NCI-H2171 treated with DMSO at 0.1 percent for 48 hours (cell line): Measurements from ENCODE around the gene PCBD2.
"Not testable (repeated sequence)": the region's sequence is repeated elsewhere in the genome, so short reads cannot be mapped to it uniquely, and the experiment has no call there.

Experiments
- DNase-seq: peaks from one replicate; lab custom pipeline; 2025; lab: John Stamatoyannopoulos, UW

PCBD2 gene

DNA sequence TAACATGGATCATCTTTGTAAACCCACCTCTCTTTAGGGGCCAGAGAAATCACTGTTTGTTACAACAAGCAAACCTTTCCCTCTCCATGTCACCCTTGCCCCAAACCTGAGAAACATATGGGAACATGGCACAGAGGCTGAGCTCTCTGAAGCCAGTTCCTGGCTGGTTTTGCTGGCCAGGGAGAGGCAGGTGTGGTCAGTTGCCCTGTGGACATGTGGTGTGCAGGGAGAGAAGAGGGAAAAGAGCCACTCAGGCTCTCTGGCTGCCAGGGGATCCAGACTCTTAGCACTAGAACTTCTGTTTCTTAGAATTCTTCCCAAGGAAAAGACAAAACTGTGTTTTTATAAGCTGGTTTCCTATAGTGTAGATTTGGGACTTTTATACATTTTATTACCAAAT is 58.2 kb downstream of the PCBD2 start:
- no peak for DNase-seq

DNA sequence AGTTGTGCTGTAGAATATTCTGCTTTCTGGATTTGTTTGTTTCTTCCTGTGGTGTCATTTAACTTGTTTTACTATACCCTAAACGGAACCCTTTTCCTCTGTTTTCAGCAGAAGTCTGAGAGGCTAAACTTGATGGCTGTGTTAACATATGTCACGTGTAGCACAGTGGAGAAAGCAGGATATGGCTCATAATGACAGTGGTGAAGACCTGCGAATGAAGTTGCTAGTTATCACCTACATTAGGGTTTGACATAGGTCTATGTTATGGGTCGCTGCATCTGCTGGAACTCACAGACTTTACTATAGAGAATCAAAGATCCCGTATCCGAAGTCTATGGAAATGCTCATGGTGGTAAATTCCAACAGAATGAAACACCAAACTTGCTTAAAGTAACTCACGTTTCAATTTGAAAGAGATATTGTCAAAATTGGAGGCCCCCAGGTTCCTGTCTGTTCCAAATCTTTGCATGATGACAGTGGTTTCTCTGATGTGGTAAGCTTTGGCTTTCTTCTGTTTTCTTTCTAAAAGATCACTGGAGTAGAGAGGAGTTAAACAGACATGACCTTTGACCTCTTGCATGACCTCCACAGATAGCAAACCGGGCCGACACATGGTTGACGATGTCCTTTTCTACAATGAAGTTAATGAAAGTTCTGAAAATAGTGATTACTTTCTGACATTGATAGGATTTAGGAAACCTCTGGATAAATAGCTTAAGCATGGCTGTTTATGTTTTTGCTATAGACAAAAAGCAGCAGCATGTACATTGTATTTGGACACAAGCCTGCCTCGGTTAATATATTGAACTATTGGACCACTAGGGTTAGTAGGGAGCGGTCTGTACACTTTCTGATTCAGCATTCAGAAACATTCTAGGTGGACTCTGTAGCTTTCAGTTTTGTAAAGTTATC is 59.7 kb downstream of the PCBD2 start:
- DNase-seq, result no peak

DNA sequence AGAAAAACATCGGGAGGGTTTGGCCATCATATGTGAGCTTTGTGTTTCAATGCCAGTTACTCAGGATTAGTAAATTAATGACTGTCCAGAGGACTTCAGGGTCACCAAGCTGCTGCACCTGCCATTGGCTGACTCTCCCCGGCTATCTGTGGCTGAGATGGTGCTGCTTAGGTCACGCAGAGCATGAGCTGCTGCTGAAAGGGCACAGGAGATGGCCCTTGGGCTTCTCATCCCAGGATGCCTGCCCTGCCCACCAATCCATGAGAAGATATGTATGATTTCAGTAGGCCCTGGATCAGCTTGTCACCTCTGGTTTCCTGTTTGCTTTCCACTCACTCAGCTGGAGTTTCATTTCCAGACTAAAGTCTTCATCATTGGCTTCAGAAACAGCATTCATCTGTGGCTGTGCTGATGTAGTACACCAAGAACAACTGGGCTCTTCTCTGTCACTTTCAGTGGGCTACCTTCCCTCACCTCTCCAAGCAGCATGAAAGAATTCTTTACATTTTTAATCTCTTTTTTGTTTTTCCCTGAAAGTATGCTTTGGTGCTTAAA is 60.4 kb downstream of the PCBD2 start:
- DNase-seq, result no peak

DNA sequence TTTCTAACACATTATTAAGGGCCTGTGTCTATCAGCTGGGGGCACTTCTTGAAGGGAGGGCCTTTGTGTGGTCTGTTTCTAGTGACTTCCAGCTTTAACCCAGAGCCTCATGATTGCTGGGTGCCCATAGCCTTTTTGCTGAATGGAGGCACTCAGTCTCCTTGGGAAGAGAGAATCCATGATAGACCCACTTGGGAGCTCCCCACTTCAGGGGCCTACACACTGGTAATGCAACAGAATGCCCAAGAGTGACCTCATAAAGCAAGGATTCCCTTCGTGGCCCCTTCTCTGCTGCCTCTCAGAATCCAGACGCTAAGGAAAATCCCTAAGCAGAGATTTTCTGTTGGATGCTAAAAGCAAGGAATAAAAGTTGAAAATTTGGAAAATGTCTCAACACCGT is 62.7 kb downstream of the PCBD2 start, which contains the start of gene CATSPER3:
CATSPER3 (plus strand) TSS at position 301 of the 400 bp plus-strand sequence; CDS start at position 386, 85 bp downstream.
- no peak for DNase-seq

DNA sequence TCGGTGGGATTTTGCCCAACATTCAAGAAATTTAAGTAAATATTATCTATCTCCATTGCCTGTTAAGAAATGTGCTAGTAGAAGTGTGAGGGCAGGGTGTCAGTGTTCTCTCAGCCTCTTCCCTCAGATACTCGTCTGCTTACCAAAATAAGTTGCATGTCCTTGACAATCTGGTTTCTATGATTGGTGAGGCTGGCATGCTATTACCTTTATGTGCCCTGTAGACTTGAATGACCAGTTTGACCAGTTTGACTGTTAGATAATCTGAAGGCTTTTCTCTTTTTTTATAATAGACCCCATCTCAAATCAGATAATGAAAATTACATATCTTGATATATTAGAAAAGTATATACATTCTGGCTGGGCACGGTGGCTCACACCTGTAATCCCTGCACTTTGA is 63.1 kb downstream of the PCBD2 start:
- DNase-seq, result no peak

DNA sequence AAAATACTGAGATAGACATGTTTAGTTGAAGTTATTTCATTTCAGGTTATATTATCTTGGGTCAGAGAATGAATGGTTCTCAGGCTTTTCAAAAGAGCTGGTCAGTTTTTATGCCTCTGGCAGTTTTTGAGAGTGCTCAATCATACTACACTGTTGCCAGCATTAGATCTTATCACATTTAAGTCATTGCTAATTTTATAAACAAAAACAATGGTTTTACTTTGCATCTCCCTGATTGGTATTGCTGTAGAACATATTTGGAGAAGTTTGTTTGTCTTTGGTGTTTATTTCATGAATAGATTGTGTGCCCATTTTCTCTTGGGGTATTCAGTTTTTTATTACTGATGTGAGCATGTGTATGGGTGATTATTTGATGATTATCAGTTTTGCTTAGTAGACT is 64.2 kb downstream of the PCBD2 start:
- DNase-seq, result no peak

DNA sequence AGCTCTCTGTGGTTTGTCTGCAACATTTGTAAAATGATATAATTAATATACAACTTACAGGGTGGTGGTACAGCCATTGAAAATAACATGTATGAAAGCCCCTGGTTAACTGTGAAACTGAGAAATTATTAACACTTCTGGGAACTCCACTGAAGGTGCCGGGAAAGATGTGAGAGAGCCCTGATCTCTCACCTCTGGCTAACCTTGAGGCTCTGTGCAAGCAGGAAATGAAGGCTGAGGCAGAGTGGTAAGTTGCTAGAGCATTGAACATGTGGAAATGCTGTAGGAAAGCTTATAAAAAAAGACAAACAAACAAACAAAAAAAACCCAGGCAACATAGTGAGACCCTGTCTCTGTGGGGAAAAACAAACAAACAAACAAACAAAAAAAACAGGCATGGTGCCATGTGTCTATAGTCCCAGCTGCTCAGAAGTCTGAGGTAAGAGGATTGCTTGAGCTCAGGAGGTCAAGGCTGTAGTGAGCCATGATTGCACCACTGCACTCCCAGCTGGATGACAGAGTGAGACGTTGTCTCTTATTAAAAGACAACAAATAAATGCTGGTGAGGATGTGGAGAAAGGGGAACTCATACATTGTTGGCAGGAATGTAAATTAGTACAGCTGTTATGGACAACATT is 70.3 kb downstream of the PCBD2 start:
- no peak for DNase-seq

DNA sequence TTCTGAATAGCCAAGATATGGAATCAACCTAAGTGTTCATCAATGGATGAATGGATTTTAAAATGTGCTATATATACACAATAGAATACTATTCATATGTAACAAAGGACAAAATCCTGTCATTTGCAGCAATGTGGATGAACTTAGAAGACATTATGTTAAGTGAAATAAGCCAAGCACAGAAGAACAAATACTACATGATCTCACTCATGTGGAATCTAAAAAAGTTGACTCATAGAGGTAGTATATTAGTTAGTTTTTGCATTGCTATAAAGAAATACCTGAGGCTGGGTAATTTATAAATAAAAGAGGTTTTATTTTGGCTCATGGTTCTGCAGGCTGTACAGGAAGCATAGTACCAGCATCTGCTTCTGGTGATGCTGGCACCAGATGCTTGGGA is 70.9 kb downstream of the PCBD2 start:
- no peak for DNase-seq

DNA sequence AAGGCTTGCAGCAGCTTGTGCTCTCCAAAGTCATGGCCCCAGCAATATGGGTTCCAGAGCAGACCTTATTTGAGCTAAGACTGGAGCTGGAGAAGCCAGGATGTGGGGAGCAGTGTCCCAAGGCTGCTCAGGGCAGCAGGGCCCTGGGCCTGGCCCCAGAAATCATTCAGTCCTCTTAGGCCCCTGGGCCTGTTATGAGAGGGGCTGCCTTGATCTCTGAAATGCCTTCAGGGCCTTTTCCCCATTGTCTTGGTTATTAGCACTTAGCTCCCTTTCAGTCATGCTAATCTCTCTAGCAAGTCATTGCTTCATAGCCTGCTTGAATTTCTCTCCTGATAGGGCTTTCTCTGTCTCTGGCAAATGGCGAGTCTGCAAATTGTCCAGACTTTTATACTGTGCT is 71.9 kb downstream of the PCBD2 start:
- DNase-seq, result no peak

DNA sequence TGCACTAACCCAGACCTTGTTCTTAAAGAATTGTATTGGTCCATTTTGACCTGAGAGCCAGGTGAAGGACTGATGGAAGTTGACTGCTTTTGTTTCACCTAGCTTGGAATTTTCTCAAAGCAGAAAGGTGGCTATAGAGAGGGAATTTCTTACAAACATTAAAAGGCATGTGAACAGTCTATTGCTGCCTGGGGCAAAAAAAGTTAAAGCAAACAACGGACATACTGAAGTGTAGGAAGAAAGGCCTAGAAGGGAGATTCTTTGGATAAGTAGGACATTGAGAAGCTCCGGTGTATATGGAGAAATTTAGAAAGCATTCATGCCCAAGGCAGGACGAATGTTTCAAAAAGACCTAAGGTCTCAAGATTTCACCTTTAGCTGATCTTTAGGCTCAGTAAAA is 74.5 kb downstream of the PCBD2 start:
- no peak for DNase-seq

DNA sequence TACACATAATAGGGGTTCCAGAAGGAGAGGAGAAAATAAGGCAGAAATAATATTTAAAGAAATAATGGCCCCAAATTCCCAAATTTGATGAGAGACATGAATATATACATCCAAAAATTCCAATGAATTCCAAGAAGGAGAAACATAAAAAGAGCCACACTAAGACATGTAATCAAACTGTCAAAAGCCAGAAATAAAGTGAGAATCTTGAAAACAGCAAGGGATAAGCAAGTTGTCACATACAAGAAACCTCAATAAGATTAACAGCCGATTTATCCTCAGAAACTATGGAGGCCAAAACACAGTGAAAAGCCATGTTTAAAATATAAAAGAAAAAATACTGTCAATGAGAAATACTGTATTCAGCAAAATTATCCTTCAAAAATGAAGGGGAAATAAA is 77.3 kb downstream of the PCBD2 start:
- DNase-seq, result no peak

DNA sequence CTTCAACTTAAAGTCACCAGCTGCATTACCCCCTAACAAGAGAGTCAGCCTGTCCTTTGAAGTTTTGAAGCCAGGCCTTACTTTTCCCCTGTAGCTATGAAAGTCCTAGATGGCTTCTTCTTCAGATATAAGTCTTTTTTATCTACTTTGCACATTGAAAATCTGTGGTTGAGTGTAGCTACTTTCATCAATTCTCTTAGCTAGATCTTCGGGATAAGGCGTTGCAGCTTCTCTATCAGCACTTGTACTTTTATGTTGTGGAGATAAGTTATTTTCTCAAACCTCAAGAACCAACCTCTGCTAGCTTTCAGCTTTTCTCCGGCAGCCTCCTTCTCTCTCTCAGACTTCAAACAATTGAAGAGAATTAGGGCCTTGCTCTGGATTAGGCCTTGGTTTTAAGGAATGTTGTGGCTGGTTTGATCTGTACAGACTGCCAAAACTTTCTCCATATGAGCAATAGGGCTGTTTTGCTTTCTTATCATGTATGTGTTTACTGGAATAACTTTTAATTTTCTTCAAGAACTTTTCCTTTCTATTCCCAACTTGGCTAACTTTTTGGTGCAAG is 84.4 kb downstream of the PCBD2 start:
- DNase-seq, result no peak

DNA sequence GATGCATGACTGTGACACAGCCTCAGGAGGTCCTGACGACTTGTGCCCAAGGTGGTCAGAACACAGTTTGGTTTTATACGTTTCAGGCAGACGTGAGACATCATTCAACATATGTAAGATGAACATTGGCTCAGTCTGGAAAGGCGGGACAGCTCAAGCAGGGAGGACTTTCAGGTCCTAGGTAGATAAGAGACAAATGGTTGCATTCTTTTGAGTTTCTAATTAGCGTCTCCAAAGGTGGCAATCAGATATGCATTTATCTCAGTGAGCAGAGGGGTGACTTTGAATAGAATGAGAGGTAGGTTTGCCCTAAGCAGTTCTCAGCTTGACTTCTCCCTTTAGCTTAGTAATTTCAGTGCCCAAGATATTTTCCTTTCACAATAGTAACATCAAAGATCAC is 85.3 kb downstream of the PCBD2 start:
- not testable (repeated sequence) for DNase-seq

DNA sequence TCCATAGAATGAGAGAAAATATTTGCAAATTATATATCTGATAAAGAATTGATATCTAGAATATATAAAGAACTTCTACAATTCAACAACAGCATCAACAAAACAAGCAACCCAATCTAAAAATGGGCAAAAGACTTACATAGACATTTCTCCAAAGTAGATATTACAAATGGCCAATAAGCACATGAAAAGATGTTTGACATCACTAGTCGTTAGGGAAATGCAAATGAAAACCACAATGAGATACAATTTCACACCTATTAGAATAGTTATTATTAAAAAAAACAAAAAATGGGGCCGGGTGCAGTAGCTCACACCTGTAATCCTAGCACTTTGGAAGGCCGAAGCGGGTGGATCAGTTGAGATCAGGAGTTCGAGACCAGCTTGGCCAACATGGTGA is 87.2 kb downstream of the PCBD2 start:
- DNase-seq, result no peak

DNA sequence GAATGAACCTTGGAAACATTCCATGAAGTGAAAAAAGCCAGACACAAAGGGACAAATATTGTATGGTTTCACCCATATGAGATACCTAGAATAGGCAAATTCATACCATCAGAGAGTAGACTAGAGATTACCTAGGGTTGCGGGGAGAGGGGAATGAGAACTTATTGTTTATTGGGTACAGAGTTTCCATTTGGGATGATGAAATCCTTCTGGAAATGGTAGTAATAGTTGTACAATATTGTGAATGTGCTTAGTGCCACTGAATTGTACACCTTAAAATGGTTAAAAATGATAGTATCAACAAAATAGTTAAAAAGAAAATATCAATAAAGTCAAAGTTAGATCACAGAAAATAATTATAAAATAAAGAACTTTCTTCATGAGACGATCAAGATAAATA is 88.2 kb downstream of the PCBD2 start:
- no peak for DNase-seq

DNA sequence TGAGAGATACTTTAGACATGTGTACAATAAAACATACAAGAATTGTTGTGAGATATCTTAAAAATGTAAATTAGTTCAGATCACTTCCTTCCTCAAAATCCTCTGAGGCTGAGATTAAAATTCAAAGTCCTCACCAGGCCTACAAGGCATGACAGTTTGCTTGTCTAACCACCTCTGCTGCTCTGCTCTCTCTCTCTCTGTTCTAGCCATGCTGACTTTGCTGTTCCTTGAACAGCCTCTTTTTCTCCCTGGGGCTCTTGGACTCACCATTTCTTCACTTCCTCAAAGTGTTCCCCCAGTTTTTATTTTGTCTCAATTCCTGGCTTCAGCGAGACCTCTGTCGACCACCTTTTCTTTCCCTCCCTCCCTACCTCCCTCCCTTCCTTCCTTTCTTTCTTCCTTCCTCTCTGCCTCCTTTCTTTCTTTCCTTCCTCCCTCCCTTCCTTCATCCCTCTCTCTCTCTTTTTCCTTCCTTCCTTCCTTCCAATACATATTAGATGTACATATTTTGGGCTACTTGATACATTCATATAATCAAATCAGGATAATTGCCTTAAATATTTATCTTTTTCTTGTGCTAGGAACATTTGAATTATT is 89.7 kb downstream of the PCBD2 start:
- DNase-seq, result no peak

DNA sequence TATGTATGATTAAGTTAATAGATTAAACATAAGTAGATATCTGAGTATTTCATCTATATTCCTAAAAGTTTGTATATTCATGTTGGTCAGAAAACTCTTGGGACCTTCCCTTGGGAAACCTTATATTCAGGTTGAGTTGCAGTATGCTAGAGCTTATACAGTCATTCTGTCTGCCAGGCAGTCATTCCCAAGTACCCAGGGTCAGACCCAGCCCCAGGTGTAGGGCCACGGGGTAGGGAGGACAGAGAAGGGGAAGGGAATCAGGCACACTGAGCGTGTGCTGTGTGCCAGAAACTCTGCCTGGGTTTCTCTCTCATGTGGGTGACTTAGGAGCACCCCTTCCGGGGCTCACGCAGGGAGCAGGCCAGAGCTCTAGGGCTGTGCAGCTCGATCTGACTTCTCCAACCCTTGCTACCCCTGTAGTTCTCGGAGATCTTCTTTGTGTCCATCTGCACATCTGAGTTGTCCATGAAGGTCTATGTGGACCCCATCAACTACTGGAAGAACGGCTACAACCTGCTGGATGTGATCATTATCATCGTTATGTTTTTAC is 91.0 kb downstream of the PCBD2 start:
- DNase-seq, result no peak

DNA sequence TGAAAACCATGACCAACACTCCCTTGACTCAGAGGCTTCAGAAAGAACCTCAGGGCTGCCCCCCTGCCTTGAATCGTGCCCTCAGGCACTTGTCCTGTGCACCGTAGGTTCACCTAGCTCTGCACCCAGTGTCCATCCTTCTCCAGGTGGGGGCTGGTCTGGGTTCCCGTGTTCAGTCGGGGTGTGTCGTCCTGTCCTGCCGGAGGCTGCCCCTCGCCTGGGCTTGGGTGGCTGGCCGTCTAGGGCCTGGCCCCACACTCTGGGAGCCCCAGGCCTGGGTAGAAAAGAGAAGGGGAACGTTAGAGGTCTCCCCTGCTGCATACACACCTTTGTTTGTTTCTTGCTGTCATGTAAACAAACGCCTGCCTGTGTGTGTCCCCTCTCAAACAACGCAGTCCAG is 92.1 kb downstream of the PCBD2 start:
- no peak for DNase-seq

DNA sequence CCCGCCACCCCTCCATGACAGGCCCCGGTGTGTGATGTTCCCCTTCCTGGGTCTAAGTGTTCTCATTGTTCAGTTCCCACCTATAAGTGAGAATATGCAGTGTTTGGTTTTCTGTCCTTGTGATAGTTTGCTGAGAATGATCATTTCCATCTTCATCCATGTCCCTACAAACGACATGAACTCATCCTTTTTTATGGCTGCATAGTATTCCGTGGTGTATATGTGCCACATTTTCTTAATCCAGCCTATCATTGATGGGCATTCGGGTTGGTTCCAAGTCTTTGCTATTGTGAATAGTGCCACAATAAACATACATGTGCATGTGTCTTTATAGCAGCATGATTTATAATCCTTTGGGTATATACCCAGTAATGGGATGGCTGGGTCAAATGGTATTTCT is 93.1 kb downstream of the PCBD2 start:
- not testable (repeated sequence) for DNase-seq

DNA sequence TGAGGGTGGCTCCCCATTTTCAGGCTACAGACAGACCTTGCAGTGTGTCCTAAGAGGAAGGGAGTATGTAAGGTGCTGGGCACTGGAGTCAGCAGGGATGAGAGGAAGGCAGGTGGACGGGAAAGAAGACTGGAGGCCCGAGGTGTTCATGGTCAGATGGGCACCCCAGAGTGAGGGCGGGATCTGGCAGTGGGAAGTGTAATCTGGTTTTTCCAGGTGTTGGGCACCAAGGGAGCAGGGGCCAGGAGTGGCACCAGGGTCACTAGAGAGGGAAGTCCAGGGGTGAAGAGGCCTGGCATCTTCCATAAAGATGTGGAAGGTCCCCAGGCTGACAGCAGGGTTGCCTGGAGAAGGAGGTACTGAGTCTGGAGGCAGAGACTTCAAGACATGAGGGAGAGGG is 99.4 kb downstream of the PCBD2 start:
- DNase-seq, result no peak

DNA sequence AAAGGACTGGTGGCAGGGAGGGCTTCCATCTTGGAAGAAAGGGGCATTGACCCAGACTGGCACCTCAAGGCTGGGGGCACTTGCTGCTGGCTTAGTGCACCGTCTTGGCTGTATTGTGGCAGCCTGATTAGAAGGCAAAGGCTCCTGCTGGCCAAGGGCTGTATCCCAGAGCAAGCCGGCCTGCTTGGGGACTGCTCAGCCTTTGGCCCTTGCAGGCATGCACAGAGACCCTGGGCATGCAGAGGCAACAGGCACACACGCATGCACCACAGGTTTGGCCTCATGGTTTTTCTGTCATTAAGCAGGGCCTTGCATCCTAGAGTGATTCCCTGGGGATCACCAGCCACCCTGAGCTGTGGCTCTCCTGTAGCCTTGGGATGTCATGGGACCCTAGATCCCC is 100.1 kb downstream of the PCBD2 start:
- no peak for DNase-seq

DNA sequence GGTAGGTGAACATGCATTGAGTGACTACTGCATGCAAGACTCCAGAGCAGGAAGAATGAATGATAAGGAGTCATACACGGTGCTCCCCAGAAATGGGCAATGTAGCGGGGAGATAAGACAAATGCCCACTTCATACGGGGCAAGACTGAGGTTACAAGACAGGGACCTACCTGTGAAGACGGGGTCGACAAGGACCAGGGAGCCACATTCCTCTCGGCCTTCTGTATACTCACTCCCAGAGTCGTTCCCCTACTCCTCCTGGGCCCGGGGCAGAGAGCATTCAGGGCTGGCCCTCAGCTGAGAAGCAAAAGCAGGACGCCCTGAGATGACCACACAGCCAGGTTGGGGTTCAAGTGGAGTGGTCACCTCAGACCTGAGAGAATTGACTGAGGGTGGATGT is 102.4 kb downstream of the PCBD2 start:
- no peak for DNase-seq
